Measurements from ENCODE around the gene NDUFS8.

Gene NDUFS8

DNA sequence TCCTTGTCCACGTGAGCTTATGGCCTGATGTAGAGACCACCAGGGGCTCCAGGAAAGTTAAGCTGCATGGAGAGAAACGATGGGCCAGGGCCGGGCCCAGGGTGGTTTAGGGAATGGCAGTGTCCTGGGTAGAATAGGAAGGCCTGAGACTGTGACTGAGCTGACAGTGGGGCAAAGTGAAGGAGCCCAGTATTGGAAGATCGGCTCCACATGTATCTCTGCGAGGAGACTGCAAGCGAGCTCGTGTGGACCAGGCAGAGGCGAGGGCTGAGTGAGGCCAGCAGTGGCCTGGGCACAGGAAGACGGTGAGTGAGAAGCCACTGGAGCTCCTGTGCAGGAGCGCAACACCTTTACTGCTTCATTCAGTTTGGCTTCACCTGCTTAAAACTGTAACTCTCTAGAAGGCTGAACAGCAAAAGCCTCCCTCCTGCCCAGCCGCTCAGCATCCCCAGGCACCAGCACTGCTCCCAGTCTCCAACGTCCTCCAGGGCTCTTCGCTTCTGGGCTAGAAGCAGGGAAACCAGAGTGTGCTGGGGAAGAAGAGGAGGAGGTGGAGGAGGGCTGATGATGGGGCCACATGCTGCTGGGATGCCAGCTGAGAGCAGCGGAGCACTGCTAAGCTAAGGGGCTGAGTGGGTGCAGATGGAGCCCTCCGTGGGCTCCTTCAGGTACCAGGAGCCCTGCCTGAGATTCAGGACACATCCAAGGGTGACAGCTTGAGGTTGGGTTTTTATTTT lies 21.8 kb downstream of the NDUFS8 start:
- no peak for DNase-seq

DNA sequence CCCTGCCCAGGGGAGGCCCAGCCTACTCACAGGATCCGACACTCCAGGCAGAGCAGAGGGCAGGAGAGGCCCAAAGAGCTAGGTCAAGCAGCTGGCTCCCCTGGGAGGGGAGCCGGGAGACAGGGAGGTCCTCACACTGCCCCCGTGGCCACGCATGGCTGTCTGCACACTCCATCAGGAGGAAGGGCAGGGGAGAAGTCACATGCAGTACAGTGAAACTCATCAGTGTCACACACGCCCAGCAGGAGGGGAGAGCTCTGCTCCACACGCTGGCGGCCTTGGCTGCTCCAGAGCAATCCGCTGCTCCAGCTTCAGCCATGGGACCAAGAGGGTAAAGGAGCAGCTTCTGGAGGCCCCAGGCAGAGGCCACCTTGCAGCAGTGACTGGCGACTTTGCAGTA lies 22.6 kb downstream of the NDUFS8 start:
- no peak for DNase-seq

DNA sequence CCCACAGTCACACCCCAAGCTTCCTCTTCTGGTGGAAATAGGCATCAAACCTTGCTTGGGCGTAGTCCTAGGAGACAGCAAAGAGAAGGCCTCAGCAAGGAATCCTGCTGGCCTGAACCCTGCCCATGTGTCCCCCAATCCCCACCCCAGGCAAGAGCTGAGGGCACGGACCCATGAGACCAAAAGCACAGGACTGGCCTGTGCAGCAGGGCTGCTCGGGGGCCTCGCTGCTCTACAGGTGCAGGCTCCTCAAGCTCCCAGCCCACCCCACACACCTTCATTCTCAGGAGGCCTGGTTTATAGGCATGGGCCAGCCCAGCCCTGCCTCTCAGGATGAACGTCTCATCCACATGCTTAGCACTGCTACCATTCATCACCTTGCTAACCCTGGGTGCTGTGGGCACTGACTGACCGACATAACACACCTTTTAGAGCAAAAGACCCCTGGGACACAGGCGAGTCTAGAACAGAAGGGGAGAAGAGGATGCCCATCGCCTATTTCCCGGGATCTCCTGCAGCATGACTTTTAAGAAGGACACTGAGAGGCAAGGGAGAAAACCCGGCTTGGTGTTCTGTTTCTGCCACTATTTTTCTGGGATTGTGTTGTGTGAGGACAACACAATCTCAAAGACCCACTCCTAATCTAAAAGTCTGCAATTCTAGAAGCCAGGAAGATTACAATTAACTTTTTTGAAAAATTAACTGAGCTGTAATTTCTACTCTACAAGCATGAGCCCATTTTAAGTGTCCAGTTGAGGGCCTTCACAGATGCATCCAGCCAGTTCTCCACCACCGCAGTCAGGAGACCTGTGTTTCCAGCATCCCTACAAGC lies 23.7 kb downstream of the NDUFS8 start:
- DNase-seq: no peak

DNA sequence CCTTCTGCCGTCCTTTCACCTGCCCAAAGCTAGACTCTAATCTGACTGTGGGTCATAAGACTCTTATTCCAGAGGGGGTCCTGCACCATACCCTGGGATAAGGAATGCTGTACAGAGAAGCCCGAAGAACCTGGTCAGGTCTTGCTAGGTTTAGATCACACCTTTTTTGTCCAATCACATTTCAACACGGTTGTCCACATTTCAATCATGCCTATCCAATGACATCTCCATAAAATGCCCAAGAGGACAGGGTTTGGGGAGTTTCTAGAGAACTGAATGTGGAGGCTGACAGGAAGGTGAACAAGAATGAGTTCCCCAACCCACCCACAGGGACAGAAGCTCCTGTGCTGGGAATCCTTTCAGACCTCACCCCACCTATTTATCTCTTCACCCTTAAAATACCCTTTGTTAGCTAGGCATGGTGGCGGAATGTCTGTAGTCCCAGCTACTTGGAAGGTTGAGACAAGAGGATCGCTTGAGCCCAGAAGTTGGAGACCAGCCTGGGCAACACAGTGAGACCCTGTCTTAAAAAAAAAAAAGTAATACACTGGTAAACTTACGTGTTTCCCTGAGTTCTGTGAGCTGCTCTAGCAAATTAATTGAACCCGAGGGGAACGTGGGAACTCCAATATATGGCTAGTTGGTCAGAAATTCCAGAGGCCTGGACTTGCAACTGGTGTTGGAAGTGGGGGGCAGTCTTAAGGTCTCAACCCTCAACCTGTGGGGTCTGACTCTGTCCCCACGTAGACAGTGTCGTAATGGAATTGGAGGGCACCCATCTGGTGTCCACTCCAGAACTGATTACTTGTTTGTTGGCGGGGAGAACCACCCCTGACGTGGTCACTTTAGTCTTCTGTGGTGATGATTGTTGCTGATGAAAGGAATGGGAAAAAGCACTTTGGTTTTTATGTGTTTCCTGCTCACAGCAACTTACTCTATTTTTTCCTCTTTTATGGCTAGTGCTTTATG lies 26.1 kb downstream of the NDUFS8 start:
- DNase-seq: no peak

DNA sequence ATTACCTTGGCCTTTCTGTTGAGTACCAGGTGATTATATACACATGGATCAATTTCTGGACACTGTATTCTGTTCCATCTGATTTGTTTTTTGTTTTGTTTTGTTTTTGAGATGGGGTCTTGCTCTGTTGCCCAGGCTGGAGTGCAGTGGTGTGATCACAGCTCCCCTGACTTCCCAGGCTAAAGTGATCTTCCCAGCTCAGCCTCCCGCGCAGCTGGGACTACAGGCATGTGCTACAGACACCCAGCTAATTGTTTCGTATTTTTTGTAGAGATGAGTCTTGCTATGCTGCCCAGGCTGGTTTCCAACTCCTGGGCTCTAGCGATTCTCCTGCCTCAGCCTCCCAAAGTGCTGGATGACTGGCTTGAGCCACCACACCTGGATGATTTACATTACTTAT lies 27.3 kb downstream of the NDUFS8 start:
- DNase-seq: no peak

DNA sequence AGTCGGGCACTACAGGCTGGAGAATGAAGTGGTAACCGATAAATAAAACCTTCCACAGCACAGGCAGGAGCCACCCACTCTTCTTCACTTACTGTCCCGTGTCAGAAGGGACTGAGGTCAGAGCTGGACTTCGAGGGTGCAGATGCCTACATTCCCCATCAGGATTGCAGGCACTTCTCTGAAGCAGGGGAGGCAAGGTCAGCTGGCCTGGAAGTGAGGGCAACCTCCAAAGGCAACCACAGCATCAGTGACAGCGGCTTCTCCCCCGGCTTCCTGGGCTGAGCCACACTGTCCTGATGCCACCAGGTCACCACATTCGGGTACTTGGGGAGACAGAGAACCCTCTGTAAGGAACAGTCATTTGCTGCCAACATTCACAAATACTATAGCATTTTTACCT lies 31.0 kb downstream of the NDUFS8 start:
- no peak for DNase-seq

DNA sequence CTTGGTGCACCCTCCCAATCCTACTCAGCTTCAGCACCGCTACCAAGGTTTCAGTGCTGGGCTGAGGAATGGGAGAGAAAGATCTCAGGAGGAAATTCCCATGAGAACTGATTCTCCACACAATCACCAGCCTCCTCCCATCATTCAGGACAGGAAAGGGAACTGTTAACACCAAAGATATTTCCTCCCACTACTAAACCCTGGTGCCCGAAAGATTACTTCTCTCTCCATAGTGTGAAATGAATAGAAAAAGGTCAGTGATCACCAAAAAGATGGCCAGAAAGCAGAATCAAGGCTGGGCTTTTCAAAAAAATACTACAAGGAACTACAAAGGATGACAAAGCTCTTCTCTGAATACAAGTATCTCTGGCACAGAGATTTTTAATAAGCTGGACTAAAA lies 34.4 kb downstream of the NDUFS8 start:
- no peak for DNase-seq

DNA sequence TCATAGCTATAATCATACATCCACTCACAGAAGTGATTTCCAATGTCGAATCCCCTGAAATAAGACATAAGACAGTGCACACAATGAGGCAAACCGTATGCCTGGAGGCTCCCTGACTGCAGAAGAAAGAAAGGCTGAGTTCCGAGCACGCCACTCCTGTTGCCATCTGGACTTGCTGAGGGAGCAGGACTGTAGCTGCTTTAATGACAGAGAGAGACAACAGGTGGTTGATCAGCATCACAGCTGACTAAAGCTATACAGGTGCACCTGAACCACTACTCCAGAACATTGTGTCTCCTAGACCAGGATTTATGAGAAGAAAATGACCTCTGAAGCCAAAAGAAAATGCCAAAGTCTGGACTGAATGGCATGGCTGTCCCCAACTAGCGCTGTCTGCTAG lies 35.4 kb downstream of the NDUFS8 start:
- DNase-seq: no peak

DNA sequence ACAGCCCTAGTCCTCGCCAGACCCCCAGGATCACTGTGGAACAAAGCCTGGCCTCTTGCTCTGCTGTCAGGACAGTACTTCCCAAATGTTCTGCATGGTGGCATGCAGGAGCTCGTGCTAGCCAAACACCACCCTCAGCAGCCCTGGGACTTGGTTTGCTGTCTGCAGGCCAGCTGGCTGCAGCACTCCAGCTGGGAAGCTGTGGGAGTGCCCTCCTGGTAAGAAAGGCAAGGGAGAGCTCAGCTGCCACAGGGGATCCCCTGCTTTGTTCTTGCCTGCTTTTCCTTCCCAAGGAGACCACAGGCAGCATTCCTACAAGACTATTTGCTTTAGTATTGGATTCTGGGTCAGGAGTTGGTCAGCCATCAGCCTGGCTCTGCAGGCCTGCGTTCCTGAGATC lies 36.3 kb downstream of the NDUFS8 start:
- DNase-seq: no peak

DNA sequence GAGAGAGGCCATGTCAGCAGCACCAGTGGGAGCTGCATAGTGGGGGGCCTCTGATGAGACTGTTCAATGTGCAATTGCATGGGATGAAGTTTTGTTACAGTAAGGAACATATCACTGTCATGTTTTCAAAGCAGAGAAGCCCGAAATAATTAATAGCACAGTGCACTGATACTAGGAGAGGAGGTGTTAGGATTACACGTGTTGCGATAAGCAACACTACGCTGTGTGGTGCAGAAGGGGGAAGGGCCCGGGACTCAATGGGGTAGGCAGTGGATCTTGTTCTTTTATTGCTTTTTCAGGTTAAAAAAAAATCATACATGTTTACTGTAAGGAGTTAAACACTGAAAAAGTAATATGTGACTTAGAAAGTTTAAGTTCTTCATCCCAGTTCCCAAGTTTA lies 37.5 kb downstream of the NDUFS8 start:
- no peak for DNase-seq

DNA sequence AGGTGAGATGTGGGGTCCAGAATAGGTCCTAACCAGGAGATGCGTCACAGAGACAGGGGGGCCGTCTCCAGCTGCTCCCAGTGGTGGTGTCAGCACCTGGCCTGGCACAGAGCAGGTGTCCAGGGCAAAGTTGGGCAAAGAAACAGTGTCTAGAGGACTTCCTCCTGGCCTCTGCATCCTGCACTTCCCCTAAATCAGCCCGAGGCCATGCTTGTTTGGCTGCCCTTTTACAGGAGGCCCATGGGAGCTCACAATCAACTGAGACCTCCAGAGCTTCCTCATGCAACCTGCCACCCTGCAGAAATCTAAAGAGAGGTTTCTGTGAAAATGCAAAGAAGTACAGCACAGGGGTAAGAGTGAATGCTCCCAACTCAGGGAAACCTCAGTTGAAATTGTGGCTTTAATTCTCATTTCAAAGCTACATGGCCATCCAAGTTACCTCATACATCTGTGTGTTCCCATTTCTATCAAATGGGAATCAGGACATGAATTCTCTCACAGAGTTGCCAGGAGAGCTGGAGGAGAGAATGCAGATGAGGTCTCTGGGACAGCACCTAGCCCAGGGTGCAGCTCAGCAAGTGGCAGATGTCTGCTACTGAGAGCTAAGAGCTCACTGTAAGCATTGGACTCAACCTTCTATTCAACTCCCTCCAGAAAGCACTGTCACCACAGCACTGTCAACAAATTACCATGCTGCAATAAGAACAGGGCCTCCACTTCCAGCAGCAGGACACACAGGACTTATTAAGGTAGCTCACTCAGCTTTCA lies 41.0 kb downstream of the NDUFS8 start:
- DNase-seq: no peak

DNA sequence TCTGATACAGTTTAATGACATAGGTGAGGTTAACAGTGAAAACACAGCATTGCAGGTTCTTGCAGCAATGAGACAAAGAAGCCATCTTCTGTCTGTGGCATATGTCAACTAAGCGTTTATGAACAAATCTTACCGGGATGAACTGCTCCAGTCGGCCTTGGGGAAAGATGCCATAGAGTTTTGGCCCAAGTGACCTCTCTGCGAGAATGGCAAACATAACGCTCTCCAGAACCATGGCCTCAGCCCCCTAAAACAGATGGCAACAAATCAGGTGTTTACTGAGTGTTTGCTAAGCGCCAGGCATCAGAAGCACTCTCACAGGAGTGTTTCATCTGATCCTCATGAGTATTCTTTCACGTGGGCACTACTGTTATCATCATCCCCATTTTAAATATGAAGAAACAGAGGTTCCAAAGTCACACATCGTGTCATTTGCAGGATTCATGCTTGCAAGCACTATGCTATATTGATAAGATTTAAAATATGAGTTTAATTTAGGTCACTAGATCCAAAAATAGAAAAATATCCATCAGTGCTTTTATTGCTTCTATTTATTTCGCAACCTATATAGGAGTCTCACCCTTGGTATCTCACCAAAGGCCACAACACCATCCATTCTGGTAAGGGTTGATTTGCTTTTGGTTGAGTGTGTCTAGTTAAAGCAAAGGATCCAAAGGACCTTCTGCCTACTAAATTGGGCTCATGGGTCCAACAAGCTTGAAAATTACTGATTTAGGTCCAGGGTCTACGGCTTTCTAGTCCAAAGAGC lies 44.3 kb downstream of the NDUFS8 start:
- DNase-seq: no peak

DNA sequence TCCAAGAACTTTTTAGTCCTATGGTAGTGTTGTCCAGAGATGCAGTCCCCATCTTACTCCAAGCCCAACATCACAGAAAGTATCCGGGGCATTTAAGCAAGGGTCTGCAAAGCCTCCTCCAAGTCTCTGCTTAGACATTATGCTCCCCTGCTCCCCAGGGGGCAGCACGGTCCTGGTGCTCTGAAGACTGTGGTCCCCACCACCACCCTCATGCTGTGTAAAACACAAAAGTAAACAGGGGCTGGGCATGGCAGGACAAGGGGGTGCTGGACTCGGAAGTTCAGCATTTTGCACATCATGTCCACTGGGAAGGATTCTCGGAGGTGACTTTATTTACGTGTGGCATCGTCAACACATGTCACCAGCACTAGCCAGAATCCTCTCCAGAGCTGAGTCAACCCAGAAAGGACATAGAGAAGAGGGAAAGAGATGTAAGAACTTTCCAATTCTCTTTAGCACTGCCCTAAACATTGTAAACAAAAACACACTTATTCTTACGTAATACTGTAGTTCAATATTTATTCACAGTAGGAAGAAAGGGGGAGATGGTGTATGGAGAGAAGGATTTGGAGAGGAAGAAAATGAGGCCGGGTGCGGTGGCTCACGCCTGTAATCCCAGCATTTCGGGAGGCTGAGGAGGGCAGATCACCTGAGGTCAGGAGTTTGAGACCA lies 46.0 kb downstream of the NDUFS8 start:
- no peak for DNase-seq

DNA sequence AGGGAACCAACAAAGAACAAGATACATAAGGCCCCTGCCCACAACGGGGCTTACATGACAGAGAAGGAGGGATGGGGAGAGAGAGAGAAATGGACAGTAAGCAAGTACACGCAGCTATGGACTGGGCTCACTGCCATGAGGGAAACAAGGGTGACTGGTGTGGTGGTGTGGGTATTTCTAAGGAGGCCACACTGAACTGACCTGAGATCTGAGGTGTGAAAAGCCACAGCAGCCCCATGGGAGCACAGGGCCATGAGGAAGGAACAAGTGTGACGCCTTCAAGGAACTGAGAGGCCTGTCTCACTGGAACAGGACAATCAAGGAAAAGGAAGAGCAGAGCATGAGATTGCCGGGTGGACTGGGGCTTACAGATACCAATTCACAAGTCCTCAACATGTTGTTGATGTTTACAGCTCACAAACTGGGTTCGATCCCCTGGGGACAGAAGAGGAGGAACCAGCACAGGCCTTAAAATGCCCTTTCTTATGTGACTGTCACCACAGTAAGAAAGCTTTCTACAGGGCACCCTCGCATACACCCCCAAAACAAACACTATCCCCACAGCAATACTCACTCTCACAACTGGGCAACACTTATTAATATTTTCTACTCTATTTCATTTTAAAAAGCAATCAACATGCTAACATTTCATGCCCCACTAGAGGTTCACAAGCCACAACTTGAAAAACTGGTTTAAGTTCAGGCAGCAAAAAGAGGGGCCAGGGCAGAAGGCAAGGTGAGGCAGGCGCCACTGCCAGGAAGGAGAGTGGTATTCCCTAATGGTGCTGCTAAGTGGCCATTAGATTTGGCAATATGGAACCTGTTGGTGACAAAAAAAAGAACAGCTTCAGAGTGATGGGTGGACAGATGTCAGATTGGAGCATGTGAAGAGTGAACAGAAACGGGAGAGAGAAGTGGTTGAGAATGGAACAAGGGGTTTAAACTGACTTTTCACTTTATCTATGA lies 47.4 kb downstream of the NDUFS8 start:
- DNase-seq: no peak

DNA sequence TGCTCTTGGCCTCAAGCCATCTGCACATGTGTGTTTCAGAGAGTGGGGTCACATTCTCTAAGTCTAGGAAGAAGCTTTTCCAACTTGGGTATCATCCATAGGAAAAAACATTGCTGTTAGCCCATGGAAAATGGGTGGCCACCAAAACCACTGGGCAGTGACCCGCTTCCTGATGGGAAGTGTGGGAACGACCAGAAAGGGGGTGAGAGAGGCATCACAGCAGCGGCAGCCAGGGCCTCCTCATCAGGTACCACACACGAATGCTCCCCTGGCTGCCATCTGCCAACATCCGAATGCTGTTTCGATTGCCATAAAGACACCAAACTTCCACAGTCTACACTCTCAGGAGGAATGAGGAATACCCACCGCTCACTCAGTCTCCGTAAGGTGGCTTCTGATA lies 50.4 kb downstream of the NDUFS8 start:
- no peak for DNase-seq

DNA sequence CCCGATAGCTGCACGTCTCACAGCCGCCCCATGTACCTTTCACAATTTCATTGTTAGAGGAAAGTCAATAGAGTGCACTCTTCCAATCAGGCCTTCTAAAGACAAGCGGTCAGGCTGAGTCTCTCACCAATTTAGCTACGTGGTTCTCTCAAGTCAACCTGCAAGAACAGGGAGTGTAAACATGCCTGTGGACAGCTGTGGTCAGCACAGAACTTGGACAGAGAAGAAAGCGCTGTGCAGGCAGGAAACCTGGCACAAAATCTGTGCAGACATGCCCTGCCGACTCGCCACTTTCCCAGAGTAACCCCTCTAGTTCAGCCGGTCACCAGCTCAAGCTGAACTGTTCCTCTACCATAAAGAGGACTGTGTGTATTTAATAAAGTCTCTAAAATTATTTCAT lies 51.2 kb downstream of the NDUFS8 start:
- no peak for DNase-seq

DNA sequence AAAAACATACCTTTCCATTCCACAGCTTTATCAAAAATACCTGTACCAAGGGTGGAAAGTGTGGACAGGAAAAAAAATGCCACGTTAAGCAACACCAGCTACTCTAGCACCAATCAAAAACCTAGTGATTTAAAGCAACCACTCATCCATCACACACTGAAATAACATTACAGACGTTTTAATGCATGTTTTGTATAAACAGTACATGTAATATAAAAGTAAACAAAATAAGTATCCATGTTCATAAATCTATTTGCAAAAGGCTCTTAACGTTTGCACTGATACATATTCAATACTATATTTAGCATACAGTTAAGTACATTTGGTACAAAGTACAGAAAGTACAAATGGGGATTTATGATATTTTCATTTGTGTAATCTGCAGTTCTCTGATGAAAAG lies 52.0 kb downstream of the NDUFS8 start:
- no peak for DNase-seq

DNA sequence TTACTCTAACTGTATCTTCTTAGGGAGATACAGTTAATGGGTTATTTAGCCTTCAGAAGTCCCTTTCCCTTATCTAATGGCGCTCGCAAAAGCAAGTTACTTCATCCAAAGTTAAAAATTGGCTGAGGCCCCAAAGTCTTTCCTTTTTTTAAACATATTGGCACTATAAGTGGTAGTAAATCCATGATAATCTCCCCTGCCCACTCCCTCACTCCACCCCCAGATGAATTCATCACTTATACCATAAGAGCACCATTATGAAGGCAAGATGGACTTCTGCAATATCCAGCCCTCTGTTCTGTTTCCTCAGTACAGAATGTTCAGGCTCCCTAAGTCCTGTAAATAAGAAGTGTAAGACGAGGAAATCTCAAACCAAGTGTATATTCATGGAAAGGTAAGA lies 53.0 kb downstream of the NDUFS8 start:
- no peak for DNase-seq
